Measurements from ENCODE around the gene ACTR3C.

The ACTR3C gene

GRCh38 chr7:150360363-150361058, 37.2 kb upstream of the ACTR3C start:
- Histone ChIP-seq H3K4me3 (ENCODE audit: low read length) (no peak overlapping the region), H3K79me2 (ENCODE audit: control insufficient read depth, low read length) (no peaks in the 10 kb centered on the region), H3K9me3 (ENCODE audit: control insufficient read depth, insufficient read depth, low read length) (no peaks in the 10 kb centered on the region), H3K4me2 (ENCODE audit: low read length) (no peak overlapping the region), H3K9me2 (replicated peaks; ENCODE audit: control insufficient read depth, low read length) (no peaks in the 10 kb centered on the region), H4K20me1 (ENCODE audit: control insufficient read depth, insufficient read depth, low read depth, low read length) (no peaks in the 10 kb centered on the region), H3K36me3 (ENCODE audit: control insufficient read depth, low read length) (no peaks in the 10 kb centered on the region), H3F3A (ENCODE audit: control insufficient read depth, insufficient read depth) (peaks cover 27% of the 10 kb centered on the region), H3K4me1 (ENCODE audit: control insufficient read depth, low read length) (peaks cover 71% of the 10 kb centered on the region), H3K27ac (ENCODE audit: low read depth, low read length) (no peak overlapping the region), H3K27me3 (ENCODE audit: control insufficient read depth, low read length) (no peaks in the 10 kb centered on the region)
- TF ChIP-seq CTCF (IDR thresholded peaks at IDR 0.05; ENCODE audit: low read depth, low read length, poor library complexity, severe bottlenecking): no peak
- no peak for TF ChIP-seq EZH2phosphoT487 (IDR thresholded peaks at IDR 0.05; ENCODE audit: borderline replicate concordance, low read length)

GRCh38 chr7:150359622-150360362, 36.4 kb upstream of the ACTR3C start:
- Histone ChIP-seq H3K79me2 (ENCODE audit: control insufficient read depth, low read length) (no peaks in the 10 kb centered on the region), H3K4me3 (ENCODE audit: low read length) (no peak overlapping the region), H4K20me1 (ENCODE audit: control insufficient read depth, insufficient read depth, low read depth, low read length) (no peaks in the 10 kb centered on the region), H3K9me2 (replicated peaks; ENCODE audit: control insufficient read depth, low read length) (no peaks in the 10 kb centered on the region), H3K27ac (ENCODE audit: low read depth, low read length) (no peak overlapping the region), H3K4me2 (ENCODE audit: low read length) (no peak overlapping the region), H3K9me3 (ENCODE audit: control insufficient read depth, insufficient read depth, low read length) (no peaks in the 10 kb centered on the region), H3K36me3 (ENCODE audit: control insufficient read depth, low read length) (no peaks in the 10 kb centered on the region), H3K27me3 (ENCODE audit: control insufficient read depth, low read length) (no peaks in the 10 kb centered on the region), H3K4me1 (ENCODE audit: control insufficient read depth, low read length) (peaks cover 71% of the 10 kb centered on the region), H3F3A (ENCODE audit: control insufficient read depth, insufficient read depth) (peaks cover 25% of the 10 kb centered on the region)
- TF ChIP-seq CTCF (IDR thresholded peaks at IDR 0.05; ENCODE audit: low read depth, low read length, poor library complexity, severe bottlenecking) (no peak), EZH2phosphoT487 (IDR thresholded peaks at IDR 0.05; ENCODE audit: borderline replicate concordance, low read length) (no peak)

GRCh38 chr7:150358988-150359621, 35.8 kb upstream of the ACTR3C start:
- H3K4me3 ChIP-seq (ENCODE audit: low read length): no peak overlapping the region
- no peaks in the 10 kb centered on the region for H3K79me2 ChIP-seq (ENCODE audit: control insufficient read depth, low read length)
- H3K36me3 ChIP-seq (ENCODE audit: control insufficient read depth, low read length): no peaks in the 10 kb centered on the region
- no peak overlapping the region for H3K27ac ChIP-seq (ENCODE audit: low read depth, low read length)
- H3K9me3 ChIP-seq (ENCODE audit: control insufficient read depth, insufficient read depth, low read length): no peaks in the 10 kb centered on the region
- H3K9me2 ChIP-seq (replicated peaks; ENCODE audit: control insufficient read depth, low read length): no peaks in the 10 kb centered on the region
- H3K4me2 ChIP-seq (ENCODE audit: low read length): no peak overlapping the region
- no peaks in the 10 kb centered on the region for H3K27me3 ChIP-seq (ENCODE audit: control insufficient read depth, low read length)
- H4K20me1 ChIP-seq (ENCODE audit: control insufficient read depth, insufficient read depth, low read depth, low read length): no peaks in the 10 kb centered on the region
- H3K4me1 ChIP-seq (ENCODE audit: control insufficient read depth, low read length): peaks cover 65% of the 10 kb centered on the region
- TF ChIP-seq CTCF (IDR thresholded peaks at IDR 0.05; ENCODE audit: low read depth, low read length, poor library complexity, severe bottlenecking) (no peak), EZH2phosphoT487 (IDR thresholded peaks at IDR 0.05; ENCODE audit: borderline replicate concordance, low read length) (no peak)
- H3F3A ChIP-seq (ENCODE audit: control insufficient read depth, insufficient read depth): peaks cover 20% of the 10 kb centered on the region

Data from DOHH2 (cell line).